ENCODE data around the gene B4GALT5. TPM values are rescaled to one million over a fixed set of nuclear protein-coding genes. Genes with fewer than 3 reads are reported as not detected.
"Not testable (repeated sequence)": the region's sequence is repeated elsewhere in the genome, so short reads cannot be mapped to it uniquely, and the experiment has no call there.

The B4GALT5 gene
- total RNA-seq, 3 donors from 2014 or later (not counting 1 experiment from before 2014, with no cell fraction given), result 15.5 to 29.1 (median 28.6) TPM

GRCh38 chr20:49727894-49728885 lies 14.5 kb upstream of the B4GALT5 start:
- DNase-seq, result no peak
- TF ChIP-seq CTCF (IDR thresholded peaks at IDR 0.05), result no peak
- ATAC-seq, result no peak
- H3K27me3 ChIP-seq (ENCODE audit: control insufficient read depth, insufficient read depth, low read length), result no peaks in the 10 kb centered on the region
- Mint-ChIP-seq H3K4me1 (peaks cover 12 to 16% of the 10 kb centered on the region in 2 donors), H3K27ac (no peak overlapping the region), H3K9me3 (no peaks in the 10 kb centered on the region), H3K36me3 (no peaks in the 10 kb centered on the region), H3K27me3 (ENCODE audit: low read depth in 2 of 2) (no peaks in the 10 kb centered on the region), H3K4me3 (no peak overlapping the region)
- H3K4me1 ChIP-seq (ENCODE audit: control insufficient read depth, insufficient read depth, low read length), result peaks cover 11% of the 10 kb centered on the region
- H3K36me3 ChIP-seq (ENCODE audit: control insufficient read depth, insufficient read depth, low read length), result no peaks in the 10 kb centered on the region
- no peak overlapping the region for H3K4me3 ChIP-seq (ENCODE audit: low read length)
- intact Hi-C loops (cut with micrococcal nuclease), result loop anchor here (10.0 kb wide), 1 partner anchor 47 kb away; no protein-coding TSS in a partner anchor
- no peak overlapping the region for H3K27ac ChIP-seq (ENCODE audit: low read length)
- H3K9me3 ChIP-seq (ENCODE audit: control insufficient read depth, insufficient read depth, low read length), result no peaks in the 10 kb centered on the region
- WGBS (ENCODE audit: insufficient coverage), result 91% methylated on average over 3 of the region's 3 CpGs

- ATAC-seq, result no peak
- intact Hi-C loops (cut with micrococcal nuclease), result loop anchor here (10.0 kb wide), 1 partner anchor 47 kb away; no protein-coding TSS in a partner anchor
These were observed 13.8 kb upstream of the B4GALT5 start for GRCh38 chr20:49727478-49727877.

GRCh38 chr20:49725694-49726093 lies 12.0 kb upstream of the B4GALT5 start:
- Histone ChIP-seq H3K27me3 (ENCODE audit: control insufficient read depth, insufficient read depth, low read length) (no peaks in the 10 kb centered on the region), H3K36me3 (ENCODE audit: control insufficient read depth, insufficient read depth, low read length) (no peaks in the 10 kb centered on the region), H3K4me1 (ENCODE audit: control insufficient read depth, insufficient read depth, low read length) (peaks cover 11% of the 10 kb centered on the region), H3K4me3 (ENCODE audit: low read length) (no peak overlapping the region), H3K27ac (ENCODE audit: low read length) (no peak overlapping the region), H3K9me3 (ENCODE audit: control insufficient read depth, insufficient read depth, low read length) (no peaks in the 10 kb centered on the region)
- TF ChIP-seq CTCF (IDR thresholded peaks at IDR 0.05), result no peak
- DNase-seq (no peak), ATAC-seq (no peak)
- Mint-ChIP-seq H3K27ac (peak overlapping the region in 1 of 2 donors; percentile 49), H3K4me1 (peaks cover 12 to 16% of the 10 kb centered on the region in 2 donors), H3K4me3 (no peak overlapping the region), H3K36me3 (no peaks in the 10 kb centered on the region), H3K27me3 (ENCODE audit: low read depth in 2 of 2) (no peaks in the 10 kb centered on the region), H3K9me3 (no peaks in the 10 kb centered on the region)
- intact Hi-C loops (cut with micrococcal nuclease), result loop anchor here (10.0 kb wide), 1 partner anchor 49 kb away; no protein-coding TSS in a partner anchor
- 86% methylated on average over 2 of the region's 2 CpGs for WGBS (ENCODE audit: insufficient coverage)

More at GRCh38 chr20:49727478-49727877, 13.8 kb upstream of the B4GALT5 start:
- no peak overlapping the region for H3K4me3 Mint-ChIP-seq
- Histone ChIP-seq H3K4me3 (ENCODE audit: low read length) (no peak overlapping the region), H3K27ac (ENCODE audit: low read length) (no peak overlapping the region), H3K4me1 (ENCODE audit: control insufficient read depth, insufficient read depth, low read length) (peaks cover 11% of the 10 kb centered on the region), H3K9me3 (ENCODE audit: control insufficient read depth, insufficient read depth, low read length) (no peaks in the 10 kb centered on the region), H3K27me3 (ENCODE audit: control insufficient read depth, insufficient read depth, low read length) (no peaks in the 10 kb centered on the region), H3K36me3 (ENCODE audit: control insufficient read depth, insufficient read depth, low read length) (no peaks in the 10 kb centered on the region)
- 90% methylated on average over 4 of the region's 4 CpGs for whole genome bisulfite sequencing (ENCODE audit: insufficient coverage)
- TF ChIP-seq CTCF (IDR thresholded peaks at IDR 0.05), result no peak
- H3K27ac Mint-ChIP-seq, result no peak overlapping the region
- no peaks in the 10 kb centered on the region for H3K36me3 Mint-ChIP-seq
- no peak for DNase-seq
- no peaks in the 10 kb centered on the region for H3K9me3 Mint-ChIP-seq
- H3K27me3 Mint-ChIP-seq (ENCODE audit: low read depth in 2 of 2), result no peaks in the 10 kb centered on the region
- H3K4me1 Mint-ChIP-seq, result peaks cover 12 to 16% of the 10 kb centered on the region in 2 donors

- not testable (repeated sequence) for H3K4me3 ChIP-seq (ENCODE audit: low read length); H3K27me3 ChIP-seq (ENCODE audit: control insufficient read depth, insufficient read depth, low read length); H3K36me3 ChIP-seq (ENCODE audit: control insufficient read depth, insufficient read depth, low read length); ATAC-seq; H3K4me3 Mint-ChIP-seq; H3K36me3 Mint-ChIP-seq; H3K9me3 ChIP-seq (ENCODE audit: control insufficient read depth, insufficient read depth, low read length); DNase-seq; H3K27me3 Mint-ChIP-seq (ENCODE audit: low read depth in 2 of 2); H3K9me3 Mint-ChIP-seq; H3K27ac ChIP-seq (ENCODE audit: low read length)
- H3K4me1 Mint-ChIP-seq, result peaks cover 12 to 16% of the 10 kb centered on the region in 2 donors
- H3K4me1 ChIP-seq (ENCODE audit: control insufficient read depth, insufficient read depth, low read length), result peaks cover 11% of the 10 kb centered on the region
- intact Hi-C loops (cut with micrococcal nuclease), result loop anchor here (10.0 kb wide), 1 partner anchor 50 kb away; no protein-coding TSS in a partner anchor
- peak overlapping the region in 1 of 2 donors; percentile 49 for H3K27ac Mint-ChIP-seq
- 95% methylated on average over 7 of the region's 7 CpGs for WGBS (ENCODE audit: insufficient coverage)
These were observed 11.5 kb upstream of the B4GALT5 start for GRCh38 chr20:49725224-49725606.

All from natural killer cell (primary cell).